Left lobe of liver (tissue), 2 donors: ENCODE results near the gene LRRC7. TPM values are rescaled to one million over a fixed set of nuclear protein-coding genes. Genes with fewer than 3 reads are reported as not detected.
"Not testable (repeated sequence)": the region's sequence is repeated elsewhere in the genome, so short reads cannot be mapped to it uniquely, and the experiment has no call there.

Experiments used
- ATAC-seq: fragments of 200-7000 bp; cut with Tn5 transposase; one replicate; pipeline ENCODE4 v1.9.1; 2020; ENCODE audit warnings: mild to moderate bottlenecking, moderate library complexity
- DNase-seq: peaks from one replicate; pipeline ENCODE4 v3.0.0-alpha.2; 2020; ENCODE audit warnings: low spot score
- total RNA-seq: library from RNA; stranded (reverse); gene quantifications from one replicate; pipeline ENCODE4 v1.2.1, GENCODE V29; 2021
- donor health status: DM: no; HTN: no; CAD: no; lungs with moderate emphysema.
- donor health status: DM: no; HTN: yes; CAD: no.

The LRRC7 gene
- total RNA-seq, 1 donor from 2014 or later = 0.33 TPM

- ATAC-seq (no peak), DNase-seq (no peak)
These were observed 457.3 kb downstream of the LRRC7 start for GRCh38 chr1:70025052-70025451.

DNA sequence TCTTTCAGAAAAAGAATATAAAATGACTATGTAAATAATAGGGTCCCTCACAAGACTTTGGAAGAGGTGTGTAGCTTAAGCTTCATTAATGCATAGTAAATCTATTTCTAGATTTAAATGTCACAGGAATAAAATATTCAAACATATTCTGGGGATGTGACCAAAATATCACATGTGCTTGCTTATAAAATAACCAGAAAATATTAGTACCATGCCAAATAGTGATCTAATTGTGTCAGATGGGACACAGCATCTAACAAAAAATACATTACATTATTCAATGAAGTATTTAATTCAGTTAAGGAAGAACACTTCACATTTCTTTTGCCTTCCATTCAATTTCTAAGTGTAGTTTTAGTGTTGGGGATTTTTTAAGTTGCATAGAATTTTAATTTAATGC lies 458.1 kb downstream of the LRRC7 start:
- no peak for DNase-seq
- no peak for ATAC-seq

DNA sequence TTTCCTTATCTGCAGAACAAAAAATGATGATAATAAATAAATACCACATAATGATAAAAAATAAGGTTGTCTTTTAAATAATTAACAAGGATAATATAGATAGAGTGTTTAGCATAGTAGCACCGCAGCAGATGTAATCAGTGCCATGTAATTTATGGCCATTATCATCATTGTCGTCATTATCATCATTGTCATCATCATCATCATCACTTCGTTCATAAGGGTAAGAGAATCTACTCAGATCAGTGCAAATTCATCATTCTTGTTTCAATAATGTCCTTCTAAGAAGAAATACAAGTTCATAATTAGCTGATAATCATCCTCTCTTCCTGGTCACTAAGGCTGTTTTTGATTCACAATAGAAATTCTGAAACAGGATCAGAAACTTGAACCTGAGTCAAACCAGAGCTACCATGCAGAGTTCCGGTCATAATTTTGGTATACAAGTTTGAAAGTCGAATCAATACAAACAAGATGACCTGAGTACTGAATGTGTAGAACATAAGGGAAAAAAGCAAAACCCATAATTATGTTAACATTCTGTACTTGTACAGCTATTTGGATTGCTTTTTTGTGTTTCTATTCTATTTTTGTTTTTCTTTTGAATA lies 465.6 kb downstream of the LRRC7 start:
- no peak for DNase-seq
- no peak for ATAC-seq

DNA sequence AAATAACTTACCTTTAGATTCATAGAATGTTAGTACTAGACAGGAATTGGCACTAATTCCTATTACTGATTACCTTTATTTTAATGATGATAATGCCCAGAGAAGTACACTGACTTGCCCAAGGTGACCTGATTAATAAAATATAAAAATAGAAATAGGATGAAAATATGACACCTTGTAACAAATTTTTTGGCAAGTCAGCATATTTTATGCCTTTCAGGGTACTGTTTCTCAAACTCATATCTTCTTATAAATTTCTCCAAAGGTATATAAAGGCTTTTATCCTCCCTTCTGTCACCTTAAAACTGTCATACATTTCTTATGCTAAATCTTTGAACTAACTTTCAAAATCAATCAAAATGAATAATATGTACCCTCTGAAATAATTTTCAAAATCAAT lies 466.2 kb downstream of the LRRC7 start:
- DNase-seq = no peak
- no peak for ATAC-seq

GRCh38 chr1:70034403-70034802 lies 466.7 kb downstream of the LRRC7 start:
- DNase-seq (no peak), ATAC-seq (no peak)

- DNase-seq (no peak), ATAC-seq (no peak)
These were observed 470.3 kb downstream of the LRRC7 start for GRCh38 chr1:70038025-70038424.

- ATAC-seq = no peak
These were observed 471.8 kb downstream of the LRRC7 start for GRCh38 chr1:70039485-70039884.

GRCh38 chr1:70041317-70042045 lies 473.8 kb downstream of the LRRC7 start:
- DNase-seq (no peak), ATAC-seq (no peak)

More at GRCh38 chr1:70039485-70039884, 471.8 kb downstream of the LRRC7 start:
- no peak for DNase-seq

DNA sequence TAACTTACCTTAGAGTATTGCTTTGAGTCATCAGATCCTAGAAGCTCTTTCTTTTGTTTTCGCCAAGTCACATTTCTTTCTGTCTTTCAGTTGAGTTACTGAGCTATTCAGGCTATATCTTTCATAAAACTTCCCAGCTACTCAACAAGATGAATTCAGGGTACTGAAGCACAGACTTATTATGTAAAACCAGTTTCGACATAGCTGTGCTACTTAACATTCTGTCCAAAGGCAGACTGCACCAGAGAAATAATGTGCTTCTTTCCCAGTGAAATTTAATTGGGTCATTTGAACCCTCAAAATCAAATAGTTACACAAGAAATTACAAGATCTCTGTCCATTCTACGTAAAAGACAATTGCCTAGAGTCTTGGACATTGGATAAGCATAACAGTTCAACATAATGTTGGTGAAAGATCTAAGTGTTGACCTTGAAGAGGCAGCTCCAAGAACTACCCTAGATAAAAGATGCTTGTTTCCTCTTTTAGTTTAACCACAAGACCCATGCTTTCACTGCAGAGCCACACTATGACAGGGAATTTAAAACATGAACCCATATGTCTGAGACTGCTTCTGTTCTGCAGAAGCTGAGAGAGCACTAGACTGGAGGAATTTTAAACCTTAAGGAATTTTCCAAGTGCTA lies 474.5 kb downstream of the LRRC7 start:
- DNase-seq (no peak), ATAC-seq (no peak)

- DNase-seq (no peak), ATAC-seq (no peak)
These were observed 476.1 kb downstream of the LRRC7 start for GRCh38 chr1:70043804-70044203.

DNA sequence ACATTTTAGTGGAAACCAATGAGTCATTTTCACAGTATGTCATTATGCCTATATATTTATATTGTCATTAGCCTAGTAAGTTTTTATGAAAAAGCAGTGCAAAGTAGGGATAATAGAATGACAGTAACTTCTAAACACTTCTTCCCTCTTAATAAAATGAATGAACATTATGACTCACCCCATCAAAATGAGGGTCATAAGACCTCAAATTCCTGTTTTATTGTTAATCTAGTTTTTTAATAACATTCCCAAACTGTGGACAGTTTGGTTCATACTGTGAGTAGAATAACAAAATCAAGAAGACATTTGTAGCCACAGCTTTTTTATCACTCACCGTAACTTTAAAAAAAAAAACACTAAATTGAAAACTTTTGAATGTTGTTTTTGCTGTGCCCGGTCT lies 477.1 kb downstream of the LRRC7 start:
- ATAC-seq (no peak), DNase-seq (no peak)

- ATAC-seq, DNase-seq: not testable (repeated sequence)
These were observed 477.9 kb downstream of the LRRC7 start for GRCh38 chr1:70045581-70045980.

GRCh38 chr1:70048336-70049094 lies 480.8 kb downstream of the LRRC7 start:
- no peak for DNase-seq
- no peak for ATAC-seq

- DNase-seq = no peak
- ATAC-seq = no peak
These were observed 484.2 kb downstream of the LRRC7 start for GRCh38 chr1:70051926-70052325.

- ATAC-seq = no peak
- DNase-seq = no peak
These were observed 489.8 kb downstream of the LRRC7 start for GRCh38 chr1:70057500-70057899.

- no peak for ATAC-seq
- no peak for DNase-seq
These were observed 493.5 kb downstream of the LRRC7 start for GRCh38 chr1:70061231-70061630.

DNA sequence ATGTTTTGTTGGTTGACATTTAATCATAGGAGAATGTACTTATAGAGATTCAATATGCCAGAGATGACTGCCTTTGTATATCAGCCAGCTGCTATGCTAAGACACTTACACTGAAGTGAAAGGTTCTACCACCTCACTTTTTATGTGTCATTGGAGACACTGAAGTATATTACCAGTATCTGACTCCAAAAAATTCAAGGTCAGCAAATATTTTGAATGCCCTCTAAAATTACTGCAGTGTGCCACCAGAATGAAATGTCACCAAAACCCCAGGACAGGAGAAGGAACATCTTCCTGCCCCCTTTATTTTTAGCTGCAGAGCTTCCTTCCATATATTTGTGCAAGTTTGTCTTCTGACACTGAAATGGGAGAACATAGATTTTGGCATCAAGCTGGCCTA lies 496.1 kb downstream of the LRRC7 start:
- no peak for DNase-seq
- ATAC-seq = no peak

DNA sequence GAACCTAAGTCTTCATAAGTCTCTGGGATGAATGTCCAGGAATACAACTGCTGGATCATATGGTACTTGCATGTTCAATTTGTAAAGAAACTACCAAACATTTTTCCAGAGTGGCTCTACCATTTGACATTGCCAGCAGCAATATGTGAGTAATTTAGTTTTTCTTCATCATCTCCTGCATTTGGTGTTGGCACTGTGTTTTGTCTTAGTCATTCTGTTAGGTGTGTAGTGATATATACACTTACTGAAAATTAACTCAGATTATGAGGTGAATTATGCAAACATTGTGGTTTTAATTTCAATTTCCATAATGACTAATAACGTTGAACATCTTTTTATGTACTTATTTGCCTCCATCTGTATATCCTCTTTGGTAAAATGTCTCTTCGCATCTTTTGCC lies 499.0 kb downstream of the LRRC7 start:
- no peak for ATAC-seq

DNA sequence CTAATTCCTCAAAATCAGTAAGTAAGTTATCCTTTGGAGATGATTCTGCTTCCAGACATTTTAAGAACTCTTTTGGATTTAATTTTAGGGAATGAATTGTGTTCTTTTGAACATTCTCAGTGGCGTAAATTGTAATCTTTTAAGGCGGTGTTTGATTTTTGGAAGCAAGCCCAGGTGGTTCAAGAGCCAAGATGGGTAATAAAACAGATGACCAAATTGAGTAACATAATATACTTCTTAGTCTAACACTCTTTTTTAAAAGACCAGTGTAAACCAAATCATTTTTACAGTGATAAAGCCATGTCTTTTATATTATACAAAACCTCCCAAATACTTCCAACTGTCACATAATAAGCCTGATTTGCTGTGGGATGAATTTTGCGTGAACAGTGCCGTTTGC lies 503.9 kb downstream of the LRRC7 start:
- DNase-seq = no peak
- no peak for ATAC-seq

More for the DNA sequence above, 499.0 kb downstream of the LRRC7 start:
- DNase-seq = no peak

DNA sequence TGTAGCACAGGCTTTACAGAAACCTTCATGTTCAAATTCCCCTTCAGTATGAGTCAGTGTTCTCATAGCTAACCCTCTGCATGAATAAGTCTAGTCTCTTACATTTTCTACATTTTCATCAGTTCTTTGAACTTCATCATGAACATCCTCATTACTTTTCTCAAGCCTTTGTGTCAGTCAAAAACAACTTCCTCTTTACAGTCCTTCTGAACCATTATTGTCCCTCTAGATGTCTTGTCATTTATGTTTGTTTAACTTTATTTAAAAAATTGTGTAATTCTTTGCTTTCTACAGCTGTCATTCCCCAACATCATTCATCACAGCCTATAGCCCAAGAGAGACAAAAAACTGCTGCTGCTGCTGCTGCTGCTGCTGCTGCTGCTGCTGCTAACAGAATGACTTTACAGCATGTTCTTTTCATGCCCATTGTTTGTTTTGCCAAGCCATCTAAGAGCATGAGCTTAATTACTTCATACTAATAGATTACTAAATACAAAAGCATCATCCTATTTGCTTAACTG lies 504.6 kb downstream of the LRRC7 start:
- no peak for ATAC-seq
- no peak for DNase-seq

- no peak for ATAC-seq
These were observed 508.0 kb downstream of the LRRC7 start for GRCh38 chr1:70075761-70076160.

More at GRCh38 chr1:70075761-70076160, 508.0 kb downstream of the LRRC7 start:
- DNase-seq = no peak
